Esophagus squamous epithelium (tissue), 4 donors: Measurements from ENCODE around the gene SLC51B.

Experiments
- POLR2A ChIP-seq, 4 donors: fragments of 450-650 bp; IDR thresholded peaks; one replicate each; pipeline ENCODE4 v1.6.1; 2017; ENCODE audit warnings: antibody characterized with exemption in 4 of 4, mild to moderate bottlenecking in 4 of 4, moderate library complexity in 3 of 4
- TF ChIP-seq, protein P1 (sequence below), 6 experiments: fragments of 450-650 bp in 4 of 6; fragments of 200-600 bp in 2 of 6; sonication (generic) in 2 of 6; IDR thresholded peaks; one replicate each; pipeline ENCODE4 v1.5.1; 2016 to 2019; ENCODE audit warnings: antibody characterized with exemption in 6 of 6, mild to moderate bottlenecking in 4 of 6, moderate library complexity in 4 of 6

DNA sequence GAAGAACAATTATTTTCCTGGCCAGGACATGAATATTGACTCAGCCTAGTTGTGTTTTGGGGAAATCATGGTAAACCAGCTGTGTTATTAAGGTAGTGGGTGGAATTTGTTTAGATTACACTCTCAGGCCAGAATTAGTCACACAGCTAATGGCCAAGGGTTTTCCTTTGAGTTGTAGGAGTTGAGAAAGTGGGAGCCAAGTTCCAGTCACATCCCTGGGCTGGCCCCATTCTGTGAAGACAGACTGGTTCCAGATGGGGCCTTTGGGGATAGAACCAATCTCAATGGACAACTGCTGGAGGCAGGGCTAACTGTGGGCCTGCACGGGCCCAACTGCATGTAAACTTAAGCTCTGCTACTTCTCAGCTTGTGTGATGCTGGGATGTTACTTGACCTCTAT, 24.0 kb downstream of the SLC51B start:
- no peak for TF ChIP-seq POLR2A (IDR thresholded peaks at IDR 0.05)
- TF ChIP-seq, protein P1, sequence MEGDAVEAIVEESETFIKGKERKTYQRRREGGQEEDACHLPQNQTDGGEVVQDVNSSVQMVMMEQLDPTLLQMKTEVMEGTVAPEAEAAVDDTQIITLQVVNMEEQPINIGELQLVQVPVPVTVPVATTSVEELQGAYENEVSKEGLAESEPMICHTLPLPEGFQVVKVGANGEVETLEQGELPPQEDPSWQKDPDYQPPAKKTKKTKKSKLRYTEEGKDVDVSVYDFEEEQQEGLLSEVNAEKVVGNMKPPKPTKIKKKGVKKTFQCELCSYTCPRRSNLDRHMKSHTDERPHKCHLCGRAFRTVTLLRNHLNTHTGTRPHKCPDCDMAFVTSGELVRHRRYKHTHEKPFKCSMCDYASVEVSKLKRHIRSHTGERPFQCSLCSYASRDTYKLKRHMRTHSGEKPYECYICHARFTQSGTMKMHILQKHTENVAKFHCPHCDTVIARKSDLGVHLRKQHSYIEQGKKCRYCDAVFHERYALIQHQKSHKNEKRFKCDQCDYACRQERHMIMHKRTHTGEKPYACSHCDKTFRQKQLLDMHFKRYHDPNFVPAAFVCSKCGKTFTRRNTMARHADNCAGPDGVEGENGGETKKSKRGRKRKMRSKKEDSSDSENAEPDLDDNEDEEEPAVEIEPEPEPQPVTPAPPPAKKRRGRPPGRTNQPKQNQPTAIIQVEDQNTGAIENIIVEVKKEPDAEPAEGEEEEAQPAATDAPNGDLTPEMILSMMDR (IDR thresholded peaks at IDR 0.05) = no peak
